ENCODE results near the gene CXCL16. TPM values are rescaled to one million over a fixed set of nuclear protein-coding genes. Genes with fewer than 3 reads are reported as not detected.

The CXCL16 gene
- total RNA-seq, 4 donors from 2014 or later: 15.2 to 28.2 (median 19.5) TPM

GRCh38 chr17:4777969-4778760 lies 38.4 kb upstream of the CXCL16 start:
- no peaks in the 10 kb centered on the region for H3K9me3 ChIP-seq
- intact Hi-C loops (cut with DNase I): no loop called here
- TF ChIP-seq POLR2A (IDR thresholded peaks at IDR 0.05): no peak
- no peak for TF ChIP-seq CTCF (IDR thresholded peaks at IDR 0.05)
- H3K36me3 ChIP-seq: no peaks in the 10 kb centered on the region
- no peaks in the 10 kb centered on the region for H3K4me1 ChIP-seq
- no peak overlapping the region for H3K4me3 ChIP-seq
- 60 to 64% methylated on average over 9 of the region's 9 CpGs for WGBS, 2 donors
- H3K27ac ChIP-seq: no peak overlapping the region
- H3K27me3 ChIP-seq: peaks cover 0 to 55% (median 0%) of the 10 kb centered on the region in 4 donors
- DNase-seq: no peak

GRCh38 chr17:4772235-4772613 lies 32.5 kb upstream of the CXCL16 start:
- 55 to 60% methylated on average over 5 to 9 of the region's 10 CpGs for WGBS, 2 donors
- H3K27ac ChIP-seq: no peak overlapping the region

GRCh38 chr17:4771519-4772234 lies 31.9 kb upstream of the CXCL16 start, which contains the start of gene TM4SF5:
Gene TM4SF5 (plus strand): TSS chr17:4771886. CDS start chr17:4771923, 37 bp downstream.
- TF ChIP-seq POLR2A (IDR thresholded peaks at IDR 0.05): no peak
- TF ChIP-seq CTCF (IDR thresholded peaks at IDR 0.05): no peak
- H3K36me3 ChIP-seq: no peaks in the 10 kb centered on the region
- H3K27me3 ChIP-seq: peaks cover 0 to 27% (median 0%) of the 10 kb centered on the region in 4 donors
- no peaks in the 10 kb centered on the region for H3K4me1 ChIP-seq
- no peak for DNase-seq
- intact Hi-C loops (cut with DNase I): no loop called here
- no peak within 1 kb of the TSS for H3K4me3 ChIP-seq
- 43 to 56% methylated on average over 6 to 12 of the region's 13 CpGs for WGBS, 2 donors
- H3K27ac ChIP-seq: no peak within 1 kb of the TSS
- H3K9me3 ChIP-seq: no peaks in the 10 kb centered on the region

More at GRCh38 chr17:4772235-4772613, 32.5 kb upstream of the CXCL16 start:
- Histone ChIP-seq H3K36me3 (no peaks in the 10 kb centered on the region), H3K4me1 (no peaks in the 10 kb centered on the region), H3K27me3 (peaks cover 0 to 27% (median 0%) of the 10 kb centered on the region in 4 donors), H3K4me3 (no peak overlapping the region), H3K9me3 (no peaks in the 10 kb centered on the region)
- DNase-seq: no peak
- intact Hi-C loops (cut with DNase I): no loop called here
- TF ChIP-seq POLR2A (IDR thresholded peaks at IDR 0.05) (no peak), CTCF (IDR thresholded peaks at IDR 0.05) (no peak)

GRCh38 chr17:4769628-4770027 lies 29.9 kb upstream of the CXCL16 start:
- H3K4me1 ChIP-seq: no peaks in the 10 kb centered on the region
- no peak overlapping the region for H3K27ac ChIP-seq
- DNase-seq: no peak
- no peaks in the 10 kb centered on the region for H3K36me3 ChIP-seq
- peaks cover 0 to 27% (median 0%) of the 10 kb centered on the region in 4 donors for H3K27me3 ChIP-seq
- TF ChIP-seq CTCF (IDR thresholded peaks at IDR 0.05) (no peak), POLR2A (IDR thresholded peaks at IDR 0.05) (no peak)
- intact Hi-C loops (cut with DNase I): no loop called here
- no peak overlapping the region for H3K4me3 ChIP-seq
- 79 to 88% methylated on average over 2 of the region's 2 CpGs for WGBS, 2 donors
- H3K9me3 ChIP-seq: no peaks in the 10 kb centered on the region

GRCh38 chr17:4768298-4768697 lies 28.6 kb upstream of the CXCL16 start:
- intact Hi-C loops (cut with DNase I): no loop called here
- TF ChIP-seq CTCF (IDR thresholded peaks at IDR 0.05) (no peak), POLR2A (IDR thresholded peaks at IDR 0.05) (no peak)
- H3K9me3 ChIP-seq: no peaks in the 10 kb centered on the region
- H3K27ac ChIP-seq: no peak overlapping the region
- 75 to 79% methylated on average over 5 to 6 of the region's 6 CpGs for WGBS, 2 donors
- no peak overlapping the region for H3K4me3 ChIP-seq
- no peak for DNase-seq
- H3K4me1 ChIP-seq: no peaks in the 10 kb centered on the region
- no peaks in the 10 kb centered on the region for H3K36me3 ChIP-seq
- peaks cover 0 to 18% (median 0%) of the 10 kb centered on the region in 4 donors for H3K27me3 ChIP-seq
